CD4-positive, CD25-positive, alpha-beta regulatory T cell (primary cell): ENCODE results near the gene SPINK8. TPM values are rescaled to one million over a fixed set of nuclear protein-coding genes. Genes with fewer than 3 reads are reported as not detected.
A peak's percentile ranks its signal among the peaks of the same experiment; 100 is the strongest.
"Not testable (repeated sequence)": the region's sequence is repeated elsewhere in the genome, so short reads cannot be mapped to it uniquely, and the experiment has no call there.

Source experiments
- ATAC-seq, 2 donors: fragments of 150-1000 bp; cut with Tn5 transposase; one replicate each; pipeline ENCODE4 v1.10.0; 2021; ENCODE audit warnings: low read depth in 2 of 2, moderate number of reproducible peaks in 2 of 2, moderate library complexity in 1 of 2
- DNase-seq, 3 donors: peaks; one replicate each; pipeline versions ENCODE4 v3.0.0 to v3.0.0-alpha.2; 2012 to 2022; ENCODE audit warnings: mixed read lengths in 1 of 3
- H3K27ac ChIP-seq: one replicate; pipeline ENCODE4 v1.7.0; 2013; ENCODE audit warnings: mild to moderate bottlenecking, low read length; ENCODE audit not compliant: insufficient read depth, poor library complexity, severe bottlenecking
- H3K27me3 ChIP-seq: one replicate; pipeline ENCODE4 v1.7.0; 2013; ENCODE audit warnings: low read length; ENCODE audit not compliant: control insufficient read depth, insufficient read depth
- H3K36me3 ChIP-seq: one replicate; pipeline ENCODE4 v1.7.0; 2013; ENCODE audit warnings: mild to moderate bottlenecking, low read length, moderate library complexity; ENCODE audit not compliant: control insufficient read depth, insufficient read depth
- H3K4me1 ChIP-seq: 2 replicates; pipeline ENCODE4 v1.7.0; 2013; ENCODE audit warnings: mild to moderate bottlenecking, low read length; ENCODE audit not compliant: insufficient read depth, control insufficient read depth, poor library complexity, severe bottlenecking
- H3K4me3 ChIP-seq: one replicate; pipeline ENCODE4 v1.7.0; 2013; ENCODE audit warnings: low read depth, mild to moderate bottlenecking, low read length, moderate library complexity
- H3K9me3 ChIP-seq, 2 experiments: 1 replicate in 1 of 2; 2 replicates in 1 of 2; pipeline ENCODE4 v1.7.0; 2013; ENCODE audit warnings: low read length in 2 of 2, mild to moderate bottlenecking in 1 of 2, moderate library complexity in 1 of 2; ENCODE audit not compliant: control insufficient read depth in 2 of 2
- H3K27ac Mint-ChIP-seq, 3 donors: one replicate each; pipeline ENCODE4 v1.8.0; 2020 to 2022; ENCODE audit warnings: mild to moderate bottlenecking in 3 of 3, mixed read lengths in 3 of 3, moderate library complexity in 2 of 3
- H3K27me3 Mint-ChIP-seq: one replicate; pipeline ENCODE4 v1.8.0; 2022; ENCODE audit warnings: mild to moderate bottlenecking, mixed read lengths
- H3K36me3 Mint-ChIP-seq: one replicate; pipeline ENCODE4 v1.8.0; 2020; ENCODE audit warnings: mixed read lengths
- H3K4me1 Mint-ChIP-seq, 4 donors: one replicate each; pipeline ENCODE4 v1.8.0; 2020 to 2022; ENCODE audit warnings: mixed read lengths in 4 of 4, mild to moderate bottlenecking in 1 of 4
- H3K4me3 Mint-ChIP-seq, 4 donors: one replicate each; pipeline ENCODE4 v1.8.0; 2020 to 2022; ENCODE audit warnings: mild to moderate bottlenecking in 4 of 4, mixed read lengths in 4 of 4, moderate library complexity in 3 of 4
- H3K9me3 Mint-ChIP-seq, 7 donors: one replicate each; pipeline ENCODE4 v1.8.0; 2020 to 2022; ENCODE audit warnings: mixed read lengths in 7 of 7, mild to moderate bottlenecking in 3 of 7, moderate library complexity in 2 of 7
- polyA plus RNA-seq, 4 donors: library from polyadenylated mRNA; unstranded; fragments of 300-500 nt; fragmentation: Illumina TruSeq; gene quantifications; one replicate each; pipeline ENCODE4 v1.2.3, GENCODE V29; 2021
- total RNA-seq: library from RNA; stranded (reverse); gene quantifications from one replicate; pipeline ENCODE4 v1.2.3, GENCODE V29; 2022

The SPINK8 gene
- total and polyA plus RNA-seq, 5 donors from 2014 or later = not detected

DNA sequence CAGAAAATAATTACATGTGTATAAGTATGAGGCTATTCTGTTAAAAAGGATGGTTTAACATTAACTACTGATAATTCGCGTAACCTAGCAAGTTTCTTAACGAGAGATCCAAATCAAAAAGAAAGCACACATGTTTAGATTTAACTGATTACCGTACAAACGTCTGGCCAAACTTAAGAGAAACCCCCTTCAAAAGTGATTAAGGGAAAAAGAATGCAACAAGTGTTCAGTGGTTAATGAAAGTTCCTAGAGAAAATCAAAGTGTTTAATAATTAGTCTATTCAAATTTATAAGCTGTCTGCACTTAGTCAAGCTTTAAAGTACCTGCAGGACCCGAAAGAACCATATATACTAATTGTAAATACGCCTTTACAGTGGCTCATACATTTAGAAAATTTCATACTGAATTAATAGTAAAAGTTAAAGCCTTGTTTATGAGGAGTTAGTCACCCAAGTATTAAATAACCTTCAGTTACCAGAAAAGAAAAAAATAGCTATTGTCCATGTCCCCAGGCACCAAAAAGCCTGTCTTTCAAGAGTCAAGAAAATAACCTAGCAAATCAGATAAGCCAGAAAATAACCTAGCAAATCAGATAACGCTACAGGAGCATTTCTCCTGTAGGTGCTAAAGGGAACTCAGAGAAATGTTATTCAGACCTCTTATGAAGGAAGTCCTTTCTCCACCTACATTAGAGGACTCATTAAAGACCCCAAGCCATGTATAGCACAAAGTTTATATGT, 58.0 kb downstream of the SPINK8 start:
- Histone ChIP-seq H3K36me3 (no peaks in the 10 kb centered on the region), H3K9me3 (no peaks in the 10 kb centered on the region), H3K4me3 (no peak overlapping the region), H3K27ac (no peak overlapping the region), H3K27me3 (no peaks in the 10 kb centered on the region), H3K4me1 (no peaks in the 10 kb centered on the region)
- peaks cover 3% of the 10 kb centered on the region for H3K36me3 Mint-ChIP-seq
- no peaks in the 10 kb centered on the region for H3K27me3 Mint-ChIP-seq
- no peaks in the 10 kb centered on the region for H3K9me3 Mint-ChIP-seq
- H3K4me3 Mint-ChIP-seq = no peak overlapping the region
- no peak for ATAC-seq
- H3K27ac Mint-ChIP-seq = no peak overlapping the region
- no peak for DNase-seq
- peaks cover 0 to 10% (median 0%) of the 10 kb centered on the region in 4 donors for H3K4me1 Mint-ChIP-seq

GRCh38 chr3:48274452-48274851, 59.0 kb downstream of the SPINK8 start:
- Histone ChIP-seq H3K36me3 (no peaks in the 10 kb centered on the region), H3K9me3 (no peaks in the 10 kb centered on the region), H3K4me3 (no peak overlapping the region), H3K4me1 (peaks cover 5% of the 10 kb centered on the region), H3K27me3 (no peaks in the 10 kb centered on the region), H3K27ac (no peak overlapping the region)
- Mint-ChIP-seq H3K27ac (no peak overlapping the region), H3K9me3 (no peaks in the 10 kb centered on the region), H3K36me3 (no peaks in the 10 kb centered on the region), H3K4me1 (peaks cover 0 to 20% (median 5%) of the 10 kb centered on the region in 4 donors), H3K4me3 (no peak overlapping the region), H3K27me3 (no peaks in the 10 kb centered on the region)
- DNase-seq = no peak
- ATAC-seq = no peak

DNA sequence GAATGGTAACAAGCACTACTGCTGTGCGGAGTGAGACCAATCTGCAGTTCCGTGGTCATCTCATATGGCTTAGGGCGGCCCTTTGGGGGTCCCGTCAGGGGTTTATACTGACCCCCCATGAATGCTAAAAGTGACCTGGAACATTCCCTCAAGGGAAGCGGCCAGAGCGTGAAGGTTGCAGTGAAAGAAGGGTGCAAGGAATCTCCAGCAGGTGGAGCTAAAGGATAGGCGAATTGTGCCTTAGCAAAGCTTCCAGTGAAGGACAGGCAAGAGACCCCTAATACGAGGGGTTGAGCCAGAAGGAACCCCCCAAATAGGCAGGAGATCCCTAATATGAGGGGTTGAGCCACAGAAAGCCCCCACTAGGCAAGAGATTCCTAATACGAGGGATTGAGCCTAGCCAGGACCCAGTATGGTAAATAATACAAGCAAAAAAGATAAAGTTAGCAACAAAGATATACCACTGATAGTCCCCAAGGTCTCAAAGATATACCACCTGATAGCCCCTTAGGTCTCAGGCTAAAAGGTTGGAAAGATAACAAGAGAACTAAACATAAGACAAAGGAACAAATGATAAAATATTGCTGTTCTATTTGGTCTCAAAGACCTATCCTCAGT, 59.8 kb downstream of the SPINK8 start:
- Histone ChIP-seq H3K4me1 (peaks cover 13% of the 10 kb centered on the region), H3K27me3 (no peaks in the 10 kb centered on the region), H3K4me3 (no peak overlapping the region), H3K9me3 (no peaks in the 10 kb centered on the region), H3K27ac (no peak overlapping the region), H3K36me3 (no peaks in the 10 kb centered on the region)
- Mint-ChIP-seq H3K36me3 (no peaks in the 10 kb centered on the region), H3K27ac (no peak overlapping the region), H3K27me3 (no peaks in the 10 kb centered on the region), H3K4me3 (no peak overlapping the region), H3K4me1 (peaks cover under 1 to 27% (median 12%) of the 10 kb centered on the region in 4 donors), H3K9me3 (no peaks in the 10 kb centered on the region)
- DNase-seq = peak; percentile 30 to 69 (median 59)
- peak in 1 of 2 donors; percentile 31 for ATAC-seq

DNA sequence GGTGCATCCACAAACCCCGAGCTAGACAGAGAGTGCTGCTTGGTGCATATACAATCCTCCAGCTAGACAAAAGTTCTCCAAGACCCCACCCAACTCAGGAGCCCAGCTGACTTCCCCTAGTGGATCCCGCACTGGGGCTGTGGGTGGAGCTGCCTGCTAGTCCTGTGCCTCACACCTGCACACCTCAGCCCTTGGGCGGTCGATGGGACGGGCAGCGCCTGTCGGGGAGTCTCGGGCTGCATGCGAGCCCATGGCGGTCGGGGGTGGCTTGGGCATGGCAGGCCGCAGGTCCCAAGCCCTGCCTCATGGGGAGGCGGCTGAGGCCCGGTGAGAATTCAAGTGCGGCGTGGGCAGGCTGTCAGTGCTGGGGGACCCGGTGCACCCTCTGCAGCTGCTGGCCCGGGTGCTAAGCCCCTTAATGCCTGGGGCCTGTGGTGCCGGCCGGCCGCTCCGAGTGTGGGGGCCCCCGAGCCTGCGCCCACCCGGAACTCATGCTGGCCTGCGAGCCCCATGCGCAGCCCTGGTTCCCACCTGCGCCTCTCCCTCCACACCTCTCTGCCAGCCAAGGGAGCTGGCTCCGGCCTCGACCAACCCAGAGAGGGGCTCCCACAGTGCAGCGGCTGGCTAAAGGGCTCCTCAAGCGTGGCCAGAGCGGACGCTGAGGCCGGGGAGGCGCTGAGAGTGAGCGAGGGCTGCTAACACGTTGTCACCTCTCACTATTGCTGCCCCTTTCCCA, 61.5 kb downstream of the SPINK8 start:
- peaks cover 1% of the 10 kb centered on the region for H3K36me3 Mint-ChIP-seq
- Histone ChIP-seq H3K4me3 (no peak overlapping the region), H3K27me3 (no peaks in the 10 kb centered on the region), H3K4me1 (peaks cover 23% of the 10 kb centered on the region), H3K9me3 (no peaks in the 10 kb centered on the region), H3K27ac (no peak overlapping the region), H3K36me3 (no peaks in the 10 kb centered on the region)
- peaks cover 7 to 41% (median 22%) of the 10 kb centered on the region in 4 donors for H3K4me1 Mint-ChIP-seq
- no peaks in the 10 kb centered on the region for H3K9me3 Mint-ChIP-seq
- H3K27me3 Mint-ChIP-seq = no peaks in the 10 kb centered on the region
- ATAC-seq (no peak), DNase-seq (no peak)
- no peak overlapping the region for H3K27ac Mint-ChIP-seq
- no peak overlapping the region for H3K4me3 Mint-ChIP-seq

DNA sequence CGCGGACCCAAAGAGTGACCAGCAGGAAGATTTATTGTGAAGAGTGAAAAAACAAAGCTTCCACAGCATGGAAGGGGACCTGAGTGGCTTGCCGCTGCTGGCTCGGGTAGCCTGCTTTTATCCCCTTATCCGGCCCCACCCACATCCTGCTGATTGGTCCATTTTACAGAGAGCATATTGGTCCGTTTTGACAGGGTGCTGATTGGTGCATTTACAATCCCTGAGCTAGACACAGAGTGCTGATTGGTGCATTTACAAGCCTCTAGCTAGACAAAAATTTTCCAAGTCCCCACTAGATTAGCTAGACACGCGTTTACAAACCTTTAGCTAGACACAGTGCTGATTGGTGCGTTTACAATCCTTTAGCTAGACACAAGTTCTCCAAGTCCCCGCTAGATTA, 62.2 kb downstream of the SPINK8 start:
- H3K4me1 Mint-ChIP-seq = peaks cover 7 to 43% (median 22%) of the 10 kb centered on the region in 4 donors
- not testable (repeated sequence) for H3K4me3 Mint-ChIP-seq, H3K36me3 ChIP-seq, H3K27me3 Mint-ChIP-seq, ATAC-seq, H3K9me3 ChIP-seq, H3K27ac Mint-ChIP-seq, H3K27me3 ChIP-seq, H3K9me3 Mint-ChIP-seq, H3K27ac ChIP-seq, DNase-seq, H3K36me3 Mint-ChIP-seq, H3K4me3 ChIP-seq
- peaks cover 23% of the 10 kb centered on the region for H3K4me1 ChIP-seq

- H3K36me3 ChIP-seq = peaks cover 10% of the 10 kb centered on the region
- DNase-seq = no peak
- Mint-ChIP-seq H3K4me3 (peak overlapping the region in 2 of 4 donors; percentile 16 to 54), H3K27me3 (no peaks in the 10 kb centered on the region), H3K9me3 (no peaks in the 10 kb centered on the region), H3K4me1 (peaks cover 7 to 43% (median 22%) of the 10 kb centered on the region in 4 donors), H3K27ac (peak overlapping the region in 2 of 3 donors; percentile 21 to 84), H3K36me3 (peaks cover 7% of the 10 kb centered on the region)
- H3K4me3 ChIP-seq = no peak overlapping the region
- no peak overlapping the region for H3K27ac ChIP-seq
- H3K9me3 ChIP-seq = no peaks in the 10 kb centered on the region
- H3K4me1 ChIP-seq = peaks cover 23% of the 10 kb centered on the region
- ATAC-seq = no peak
- no peaks in the 10 kb centered on the region for H3K27me3 ChIP-seq
Measured at GRCh38 chr3:48270306-48270705, 63.2 kb downstream of the SPINK8 start.

GRCh38 chr3:48269592-48269991, 63.9 kb downstream of the SPINK8 start:
- Mint-ChIP-seq H3K4me1 (peaks cover 7 to 43% (median 22%) of the 10 kb centered on the region in 4 donors), H3K27me3 (no peaks in the 10 kb centered on the region), H3K9me3 (no peaks in the 10 kb centered on the region), H3K36me3 (peaks cover 7% of the 10 kb centered on the region), H3K4me3 (peak overlapping the region; percentile 54 to 92 (median 81)), H3K27ac (peak overlapping the region; percentile 84 to 99 (median 94))
- DNase-seq (no peak), ATAC-seq (no peak)
- Histone ChIP-seq H3K27ac (peak overlapping the region; percentile 77), H3K4me1 (peaks cover 23% of the 10 kb centered on the region), H3K4me3 (peak overlapping the region; percentile 73), H3K27me3 (no peaks in the 10 kb centered on the region), H3K36me3 (peaks cover 11% of the 10 kb centered on the region), H3K9me3 (no peaks in the 10 kb centered on the region)
